ENCODE data around the gene GUCY1A2.

DNA sequence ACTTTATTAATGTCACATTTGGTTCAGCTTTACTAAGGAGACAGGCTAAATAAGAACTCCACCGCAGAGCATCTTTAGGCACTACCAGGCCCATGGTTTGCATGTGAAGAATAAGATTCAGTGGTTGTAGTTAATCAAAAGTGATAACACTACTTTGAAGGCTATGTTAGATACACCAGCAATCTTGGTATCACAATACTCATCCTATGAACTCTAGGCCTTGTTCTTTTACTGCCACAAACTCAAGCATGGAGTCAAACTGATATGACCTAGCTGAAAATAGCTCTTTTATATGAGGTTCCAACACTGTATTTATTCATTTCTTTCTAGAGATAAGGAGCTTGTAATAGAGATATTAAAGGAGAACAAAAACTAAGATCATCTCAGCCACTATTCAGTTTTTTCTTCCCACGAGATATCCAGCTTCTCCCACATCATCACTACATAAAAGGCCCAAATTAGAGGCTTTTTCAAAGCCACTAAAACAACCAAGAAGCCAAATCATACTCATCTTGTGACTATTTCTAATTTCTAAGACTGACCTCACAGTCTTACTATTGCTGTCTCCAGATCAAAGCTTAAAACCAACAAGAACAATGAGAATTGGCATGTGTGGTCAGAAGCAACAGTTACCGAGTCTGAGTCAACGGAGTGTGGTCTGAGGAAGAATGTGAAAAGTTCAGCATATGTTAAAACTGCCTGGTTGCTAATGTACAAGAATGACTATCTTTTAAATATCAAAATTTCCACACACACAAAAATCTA, 25.1 kb upstream of the GUCY1A2 start:
- TF ChIP-seq CTCF (IDR thresholded peaks at IDR 0.05) (no peak), POLR2A (IDR thresholded peaks at IDR 0.05) (no peak)
